Endodermal cell (in vitro differentiated cells): Measurements from ENCODE around the gene FGFR2. TPM values are rescaled to one million over a fixed set of nuclear protein-coding genes. Genes with fewer than 3 reads are reported as not detected.
A peak's percentile ranks its signal among the peaks of the same experiment; 100 is the strongest.

Experiments
- DNase-seq: peaks from one replicate; pipeline ENCODE4 v3.0.0-alpha.2; 2017
- H3K27ac ChIP-seq: 2 replicates; pipeline ENCODE4 v1.5.1; 2013; ENCODE audit warnings: mild to moderate bottlenecking, low read depth, low read length, moderate library complexity
- H3K27me3 ChIP-seq: 2 replicates; pipeline ENCODE4 v1.6.1; 2013; ENCODE audit warnings: mild to moderate bottlenecking, low read length, moderate library complexity; ENCODE audit not compliant: insufficient read depth, control insufficient read depth, poor library complexity, severe bottlenecking
- H3K36me3 ChIP-seq: 2 replicates; pipeline ENCODE4 v1.7.0; 2013; ENCODE audit warnings: mild to moderate bottlenecking, low read length, moderate library complexity; ENCODE audit not compliant: control insufficient read depth, insufficient read depth
- H3K4me1 ChIP-seq: one replicate; pipeline ENCODE4 v1.7.0; 2013; ENCODE audit warnings: low read length; ENCODE audit not compliant: control insufficient read depth, insufficient read depth
- H3K4me3 ChIP-seq: 2 replicates; pipeline ENCODE4 v1.5.1; 2013; ENCODE audit warnings: mild to moderate bottlenecking, low read length, moderate library complexity
- H3K9ac ChIP-seq: 2 replicates; pipeline ENCODE4 v1.6.1; 2013; ENCODE audit warnings: mild to moderate bottlenecking, low read length, moderate library complexity; ENCODE audit not compliant: poor library complexity, severe bottlenecking; ENCODE audit errors: extremely low read depth
- H3K9me3 ChIP-seq: 2 replicates; pipeline ENCODE4 v1.6.1; 2013; ENCODE audit warnings: mild to moderate bottlenecking, low read length, moderate library complexity; ENCODE audit not compliant: control insufficient read depth
- H3K27ac Mint-ChIP-seq: 2 replicates; pipeline ENCODE4 v1.8.0; 2020; ENCODE audit warnings: mixed read lengths
- H3K27me3 Mint-ChIP-seq: 2 replicates; pipeline ENCODE4 v1.8.0; 2021; ENCODE audit warnings: mild to moderate bottlenecking, mixed read lengths; ENCODE audit not compliant: insufficient read depth
- H3K36me3 Mint-ChIP-seq: 2 replicates; pipeline ENCODE4 v1.8.0; 2020; ENCODE audit warnings: low read depth, mixed read lengths
- H3K4me1 Mint-ChIP-seq: 2 replicates; pipeline ENCODE4 v1.8.0; 2020; ENCODE audit warnings: mixed read lengths
- H3K4me3 Mint-ChIP-seq: 2 replicates; pipeline ENCODE4 v1.8.0; 2020; ENCODE audit warnings: mild to moderate bottlenecking, moderate library complexity, mixed read lengths
- H3K9me3 Mint-ChIP-seq: 2 replicates; pipeline ENCODE4 v1.8.0; 2020; ENCODE audit warnings: mild to moderate bottlenecking, mixed read lengths
- WGBS, 2 experiments: methylation state at CpG; one replicate each; pipeline versions ENCODE4 v1.1.5 to v1.1.7; 2013; ENCODE audit warnings: missing lambda C conversion rate in 2 of 2, mixed read lengths in 1 of 2; ENCODE audit not compliant: insufficient coverage in 1 of 2, insufficient read length in 1 of 2; 5-methylcytosine and 5-hydroxymethylcytosine counted together
- total RNA-seq, 2 donors: library from RNA; stranded (reverse); fragmentation: NEBNext Ultra II Directional in 1 of 2; extraction: Animal tissue kit (Norgen Biotek cat#: 25700) in 1 of 2; gene quantifications; 2 replicates in 1 of 2; 3 replicates in 1 of 2; pipeline ENCODE4 v1.2.1, GENCODE V29; 2021
- TF ChIP-seq, protein P1 (sequence below): fragments of 200-600 bp; sonication (generic); conservative IDR thresholded peaks from 2 replicates; pipeline ENCODE4 v1.5.0; 2021; ENCODE audit warnings: antibody characterized with exemption, mild to moderate bottlenecking

The FGFR2 gene
- total RNA-seq, 2 donors from 2014 or later: 56.5 to 77.0 TPM

DNA sequence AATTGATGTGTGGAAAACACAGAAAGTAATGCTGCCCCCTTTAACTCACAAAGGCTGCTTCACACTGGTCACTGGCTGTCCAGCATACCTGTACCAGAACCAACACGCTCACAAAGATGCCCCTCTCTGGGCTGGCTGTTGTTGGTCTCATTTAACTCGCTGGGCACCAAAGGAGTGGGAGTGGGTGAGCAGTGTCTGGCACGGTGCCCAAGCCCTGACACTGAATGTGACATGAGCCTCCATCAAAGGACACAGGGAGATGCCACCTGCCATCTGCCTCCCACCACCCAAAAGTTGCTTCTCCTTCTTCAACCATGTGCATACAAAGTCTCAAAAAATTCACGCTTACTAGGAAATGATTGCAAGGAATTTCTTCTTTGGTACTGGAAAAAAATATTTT, 86.8 kb downstream of the FGFR2 start:
- H3K36me3 ChIP-seq: peaks cover 61% of the 10 kb centered on the region
- H3K9me3 ChIP-seq: no peaks in the 10 kb centered on the region
- peaks cover 18% of the 10 kb centered on the region for H3K4me1 ChIP-seq
- H3K27ac Mint-ChIP-seq: no peak overlapping the region
- H3K27me3 Mint-ChIP-seq: no peaks in the 10 kb centered on the region
- 98 to 100% methylated on average over 3 to 4 of the region's 4 CpGs for WGBS, 2 experiments
- H3K27me3 ChIP-seq: no peaks in the 10 kb centered on the region
- no peak overlapping the region for H3K9ac ChIP-seq
- no peak overlapping the region for H3K4me3 Mint-ChIP-seq
- no peaks in the 10 kb centered on the region for H3K9me3 Mint-ChIP-seq
- no peak overlapping the region for H3K27ac ChIP-seq
- H3K4me3 ChIP-seq: no peak overlapping the region
- TF ChIP-seq, protein P1, sequence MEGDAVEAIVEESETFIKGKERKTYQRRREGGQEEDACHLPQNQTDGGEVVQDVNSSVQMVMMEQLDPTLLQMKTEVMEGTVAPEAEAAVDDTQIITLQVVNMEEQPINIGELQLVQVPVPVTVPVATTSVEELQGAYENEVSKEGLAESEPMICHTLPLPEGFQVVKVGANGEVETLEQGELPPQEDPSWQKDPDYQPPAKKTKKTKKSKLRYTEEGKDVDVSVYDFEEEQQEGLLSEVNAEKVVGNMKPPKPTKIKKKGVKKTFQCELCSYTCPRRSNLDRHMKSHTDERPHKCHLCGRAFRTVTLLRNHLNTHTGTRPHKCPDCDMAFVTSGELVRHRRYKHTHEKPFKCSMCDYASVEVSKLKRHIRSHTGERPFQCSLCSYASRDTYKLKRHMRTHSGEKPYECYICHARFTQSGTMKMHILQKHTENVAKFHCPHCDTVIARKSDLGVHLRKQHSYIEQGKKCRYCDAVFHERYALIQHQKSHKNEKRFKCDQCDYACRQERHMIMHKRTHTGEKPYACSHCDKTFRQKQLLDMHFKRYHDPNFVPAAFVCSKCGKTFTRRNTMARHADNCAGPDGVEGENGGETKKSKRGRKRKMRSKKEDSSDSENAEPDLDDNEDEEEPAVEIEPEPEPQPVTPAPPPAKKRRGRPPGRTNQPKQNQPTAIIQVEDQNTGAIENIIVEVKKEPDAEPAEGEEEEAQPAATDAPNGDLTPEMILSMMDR: no peak
- DNase-seq: no peak
- H3K4me1 Mint-ChIP-seq: peaks cover 31% of the 10 kb centered on the region
- H3K36me3 Mint-ChIP-seq: peaks cover 72% of the 10 kb centered on the region

DNA sequence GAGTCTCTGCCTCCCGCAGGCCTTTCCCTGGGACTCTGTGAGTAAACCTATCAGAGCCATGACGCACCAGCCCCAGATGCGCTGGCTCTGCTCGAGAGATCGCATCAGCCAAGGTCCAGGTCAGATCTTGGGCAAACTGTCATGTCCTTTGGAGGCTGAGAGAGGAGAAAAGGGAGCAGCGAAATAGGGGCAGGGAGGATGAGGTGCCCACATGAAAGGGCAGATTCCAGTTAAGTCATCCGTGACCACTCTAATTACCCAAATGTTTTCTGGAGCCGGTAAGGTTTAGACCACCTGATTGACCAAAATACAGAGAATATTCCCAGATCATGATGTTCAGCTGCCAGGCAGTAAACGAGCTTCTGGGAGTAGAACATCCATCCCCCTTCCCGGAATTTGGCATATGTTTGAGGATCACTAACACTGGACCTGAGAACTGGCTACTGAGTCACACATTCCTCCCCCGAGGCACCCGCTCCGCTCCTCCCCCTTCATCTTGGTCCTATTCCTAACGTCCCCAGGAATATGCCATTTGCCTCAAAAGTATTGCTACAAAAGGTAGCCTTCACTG, 88.0 kb downstream of the FGFR2 start:
- H3K4me1 Mint-ChIP-seq: peaks cover 22% of the 10 kb centered on the region
- H3K4me3 Mint-ChIP-seq: no peak overlapping the region
- no peak for DNase-seq
- 92% methylated on average over 10 to 14 of the region's 14 CpGs for WGBS, 2 experiments
- Histone ChIP-seq H3K9ac (no peak overlapping the region), H3K9me3 (no peaks in the 10 kb centered on the region), H3K27me3 (no peaks in the 10 kb centered on the region), H3K27ac (peak overlapping the region; percentile 50), H3K36me3 (peaks cover 64% of the 10 kb centered on the region), H3K4me3 (no peak overlapping the region), H3K4me1 (peaks cover 16% of the 10 kb centered on the region)
- H3K27ac Mint-ChIP-seq: peak overlapping the region; percentile 62
- H3K9me3 Mint-ChIP-seq: no peaks in the 10 kb centered on the region
- TF ChIP-seq, protein P1: no peak
- peaks cover 72% of the 10 kb centered on the region for H3K36me3 Mint-ChIP-seq
- no peaks in the 10 kb centered on the region for H3K27me3 Mint-ChIP-seq

DNA sequence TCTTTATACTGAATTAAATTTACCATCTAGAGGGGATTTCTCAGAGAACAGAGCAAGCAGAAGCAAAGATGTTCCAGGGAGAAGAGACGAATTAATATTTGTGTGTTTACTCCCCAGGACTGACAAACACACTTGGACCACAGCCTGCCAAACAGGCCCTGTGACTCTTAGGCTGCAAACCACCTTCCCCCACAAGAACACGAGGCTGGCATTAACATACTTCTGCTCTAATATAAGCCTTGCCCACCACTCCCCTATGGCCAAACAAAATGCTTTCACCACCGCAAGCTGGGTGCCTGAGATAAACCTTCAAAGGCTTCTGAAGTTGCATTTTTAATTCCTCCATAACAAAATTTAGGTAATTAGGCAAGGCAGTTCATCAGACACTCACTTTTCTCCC, 88.4 kb downstream of the FGFR2 start:
- no peaks in the 10 kb centered on the region for H3K27me3 Mint-ChIP-seq
- no peaks in the 10 kb centered on the region for H3K9me3 Mint-ChIP-seq
- Histone ChIP-seq H3K27me3 (no peaks in the 10 kb centered on the region), H3K27ac (peak overlapping the region; percentile 50), H3K9ac (no peak overlapping the region), H3K4me3 (no peak overlapping the region), H3K9me3 (no peaks in the 10 kb centered on the region), H3K4me1 (peaks cover 12% of the 10 kb centered on the region), H3K36me3 (peaks cover 63% of the 10 kb centered on the region)
- no peak for DNase-seq
- no peak overlapping the region for H3K4me3 Mint-ChIP-seq
- 92 to 100% methylated on average over 2 to 3 of the region's 3 CpGs for WGBS, 2 experiments
- H3K36me3 Mint-ChIP-seq: peaks cover 72% of the 10 kb centered on the region
- TF ChIP-seq, protein P1: no peak
- peak overlapping the region; percentile 62 for H3K27ac Mint-ChIP-seq
- peaks cover 17% of the 10 kb centered on the region for H3K4me1 Mint-ChIP-seq
